Daoy (cell line): ENCODE results near the gene CCDC3. TPM values are rescaled to one million over a fixed set of nuclear protein-coding genes. Genes with fewer than 3 reads are reported as not detected.
A peak's percentile ranks its signal among the peaks of the same experiment; 100 is the strongest.

ENCODE experiments used
- DNase-seq: peaks from one replicate; pipeline ENCODE4 v3.0.0-alpha.2; 2015; ENCODE audit warnings: low read depth
- total RNA-seq: library from RNA; depleted of rRNA; stranded (reverse); fragments of >200 nt; shearing (Covaris generic); gene quantifications from 2 replicates; pipeline ENCODE4 v1.2.3, GENCODE V29; 2014

The CCDC3 gene
- total RNA-seq, 1 experiment from 2014 or later = 1.1 TPM

GRCh38 chr10:12924911-12925310 lies 76.6 kb downstream of the CCDC3 start:
- DNase-seq = no peak

- no peak for DNase-seq
Measured at GRCh38 chr10:12922117-12922900, 79.2 kb downstream of the CCDC3 start.

DNA sequence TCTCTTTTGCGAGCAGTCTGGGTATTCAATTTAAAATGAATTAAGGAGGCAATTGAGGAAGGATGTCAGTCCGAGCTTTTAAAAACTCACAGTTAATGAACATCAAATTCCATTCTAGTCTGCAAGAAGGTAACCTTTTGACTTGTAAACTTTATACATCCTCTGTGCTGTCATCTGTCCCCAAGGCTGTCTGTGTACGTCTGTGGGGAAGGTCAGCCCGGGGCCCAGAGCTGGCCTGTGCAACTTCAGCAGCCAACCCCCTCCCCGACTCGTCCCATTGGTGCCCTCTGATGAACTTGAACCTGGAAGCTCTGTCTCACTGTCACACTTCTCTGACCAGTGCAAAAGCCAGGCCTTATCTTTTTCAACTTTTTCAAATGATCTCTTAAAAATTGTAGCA lies 80.3 kb downstream of the CCDC3 start:
- DNase-seq = no peak

GRCh38 chr10:12919574-12919973 lies 81.9 kb downstream of the CCDC3 start:
- DNase-seq = no peak

- no peak for DNase-seq
Measured at GRCh38 chr10:12916587-12916986, 84.9 kb downstream of the CCDC3 start.

- DNase-seq = no peak
Measured at GRCh38 chr10:12915637-12916168, 85.8 kb downstream of the CCDC3 start.

DNA sequence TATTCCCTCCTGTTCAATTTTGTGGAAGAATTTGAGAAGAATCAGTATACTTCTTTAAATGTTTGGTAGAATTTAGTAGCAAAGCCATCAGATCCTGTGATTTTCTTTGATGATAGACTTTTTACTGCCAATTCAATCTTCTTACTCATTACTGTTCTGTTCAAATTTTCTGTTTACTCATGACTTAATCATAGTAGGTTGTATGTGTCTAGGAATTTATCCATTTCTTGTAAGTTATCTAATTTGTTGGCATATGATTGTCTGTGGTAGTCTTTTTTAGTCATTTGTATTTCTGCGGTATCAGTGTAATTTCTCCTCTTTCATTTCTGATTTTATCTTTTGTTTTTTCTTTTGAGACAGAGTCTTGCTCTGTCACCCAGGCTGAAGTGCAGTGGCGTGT lies 87.4 kb downstream of the CCDC3 start:
- no peak for DNase-seq

DNA sequence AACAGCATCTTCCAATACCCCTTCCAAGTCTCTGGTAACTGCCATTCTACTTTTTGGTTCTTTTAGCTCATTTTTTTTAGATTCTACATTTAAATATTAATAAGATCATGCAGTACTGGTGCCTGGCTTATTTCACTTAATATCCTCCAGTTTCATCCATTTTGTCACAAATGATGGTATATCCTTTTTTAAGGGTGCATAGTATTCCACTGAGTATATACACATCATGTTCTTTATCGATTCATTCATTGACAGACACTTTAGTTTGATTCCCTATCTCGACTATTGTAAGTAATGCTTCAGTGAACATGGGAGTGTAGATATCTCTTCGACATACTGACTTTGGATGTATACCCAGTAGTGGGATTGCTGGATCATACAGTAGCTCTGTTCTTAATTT lies 89.7 kb downstream of the CCDC3 start:
- no peak for DNase-seq

- DNase-seq = no peak
Measured at GRCh38 chr10:12910835-12911234, 90.7 kb downstream of the CCDC3 start.

DNA sequence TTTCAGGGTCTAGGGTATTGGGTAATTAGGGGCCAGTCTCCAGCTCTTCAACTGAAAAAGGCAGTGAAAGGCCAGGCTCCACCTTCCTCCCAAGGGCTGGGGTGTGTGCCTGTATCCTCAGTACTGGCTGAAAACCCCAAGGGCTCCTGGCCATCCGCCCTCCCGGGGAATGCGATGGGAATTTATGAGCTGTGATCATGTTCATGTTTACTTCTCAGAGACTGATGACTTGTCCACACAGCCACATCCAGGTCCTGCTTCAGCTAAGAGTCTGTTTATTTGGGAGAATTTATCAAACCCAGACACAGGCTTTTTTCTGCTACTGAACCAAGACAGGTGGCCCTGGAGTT lies 91.7 kb downstream of the CCDC3 start:
- no peak for DNase-seq

- DNase-seq = no peak
Measured at GRCh38 chr10:12909182-12909835, 92.2 kb downstream of the CCDC3 start.

DNA sequence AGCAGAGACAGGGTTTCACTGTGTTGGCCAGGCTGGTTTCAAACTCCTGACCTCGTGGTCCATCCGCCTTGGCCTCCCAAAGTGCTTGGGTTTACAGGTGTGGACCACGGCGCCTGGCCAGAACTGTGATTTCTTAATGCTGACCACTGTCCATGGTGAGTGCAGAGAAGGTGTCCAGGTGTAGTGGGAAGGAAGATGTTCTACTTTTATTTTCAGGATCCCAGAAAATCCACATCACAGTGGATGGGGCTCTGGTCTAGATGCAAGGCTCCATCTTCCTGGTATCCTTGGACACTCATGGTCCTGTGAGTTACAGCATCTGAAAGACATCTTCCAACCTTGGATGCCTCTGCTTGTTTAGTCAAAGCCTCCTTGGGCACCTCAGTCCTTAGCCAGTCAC lies 92.7 kb downstream of the CCDC3 start:
- DNase-seq = no peak

- DNase-seq = peak; percentile 9
Measured at GRCh38 chr10:12907656-12908055, 93.9 kb downstream of the CCDC3 start.

DNA sequence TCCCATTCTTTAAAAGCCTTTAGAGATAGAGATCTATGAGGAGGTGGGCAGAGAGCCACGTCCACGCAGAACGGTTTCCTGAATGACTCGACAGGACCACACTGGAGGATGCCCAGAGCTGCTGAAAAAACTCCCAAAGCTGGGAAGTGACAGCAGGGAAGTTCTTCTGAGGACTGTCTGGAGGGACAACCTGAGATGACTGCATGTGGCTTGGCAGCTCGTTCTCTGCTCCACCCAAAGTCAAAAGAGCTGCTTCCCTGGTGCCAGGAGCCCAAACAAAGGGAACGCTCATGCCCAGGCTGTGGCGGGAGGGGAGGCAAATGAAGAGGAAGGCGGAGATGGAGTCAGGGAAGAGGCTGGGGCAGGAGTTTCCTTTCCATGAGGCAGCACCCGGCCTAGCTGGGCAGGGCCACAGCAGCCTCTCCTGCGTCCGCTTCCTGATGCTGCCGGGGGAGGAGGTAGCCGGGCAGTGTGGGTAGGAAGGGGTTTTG lies 95.4 kb downstream of the CCDC3 start:
- no peak for DNase-seq

GRCh38 chr10:12905067-12905466 lies 96.4 kb downstream of the CCDC3 start:
- no peak for DNase-seq

DNA sequence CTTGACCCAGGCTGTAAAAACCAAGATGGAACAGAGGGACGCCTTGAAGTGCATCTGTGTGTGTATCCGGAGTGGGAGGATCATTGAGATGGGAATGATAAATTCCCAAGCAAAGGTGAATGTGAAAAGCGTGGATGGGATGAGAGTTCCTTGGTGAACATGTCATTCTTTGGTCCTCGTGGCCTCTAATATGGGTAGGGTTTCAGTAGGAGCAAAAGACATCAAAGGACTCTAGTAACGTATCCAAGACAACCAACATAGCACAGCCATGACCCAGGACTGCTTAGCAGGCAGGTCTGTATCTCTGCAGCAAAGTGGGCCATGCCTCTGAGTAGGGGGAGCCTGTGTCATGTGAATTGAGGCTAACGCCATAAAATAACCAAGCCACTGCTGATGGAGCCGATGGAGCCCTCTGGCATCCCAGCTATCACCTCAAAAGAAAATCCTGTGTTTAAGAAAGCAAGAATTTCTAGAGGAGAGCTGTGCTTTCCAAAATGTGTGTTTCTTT lies 98.6 kb downstream of the CCDC3 start:
- DNase-seq = no peak

DNA sequence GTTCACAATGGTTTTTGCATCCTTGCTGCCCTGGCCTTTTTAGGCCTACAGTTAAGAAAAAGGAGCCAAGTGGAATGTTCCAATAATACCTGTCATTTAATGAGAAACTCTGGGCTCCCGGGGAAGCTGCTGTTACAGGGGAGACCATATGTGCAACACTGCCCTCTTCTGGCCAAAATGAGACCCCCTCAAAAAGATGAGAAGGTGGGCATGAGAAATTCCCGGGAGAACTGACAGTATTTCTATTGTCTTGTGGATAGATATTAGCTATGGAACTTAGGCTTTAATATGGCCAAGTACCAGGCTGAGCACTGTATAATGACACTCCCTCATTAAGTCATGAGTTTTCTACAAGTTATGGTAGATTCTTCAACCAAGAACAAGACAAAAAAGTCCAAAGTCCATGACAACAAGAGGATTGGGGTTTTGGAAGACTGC lies 99.4 kb downstream of the CCDC3 start:
- peak; percentile 51 for DNase-seq

GRCh38 chr10:12899546-12899945 lies 102.0 kb downstream of the CCDC3 start:
- no peak for DNase-seq

DNA sequence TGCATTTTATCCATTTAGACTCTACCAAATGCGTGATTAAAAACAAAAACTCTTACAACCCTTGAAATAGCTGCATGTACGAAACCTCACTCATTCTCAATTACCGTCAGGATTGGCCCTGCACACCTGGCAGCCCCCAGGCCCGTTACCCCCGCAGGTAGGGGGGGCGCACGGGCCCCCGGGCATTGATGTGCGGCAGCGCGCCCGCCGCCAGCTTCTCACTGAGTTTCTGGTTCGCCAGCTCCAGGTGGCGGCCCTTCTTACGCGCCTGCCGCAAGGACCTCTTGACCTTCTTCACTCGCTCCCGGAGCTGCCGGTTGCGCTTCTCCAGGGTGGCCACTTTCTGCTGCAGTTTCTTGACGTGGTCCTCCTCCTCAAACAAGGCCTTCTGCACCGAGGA lies 103.2 kb downstream of the CCDC3 start:
- DNase-seq = no peak

GRCh38 chr10:12897278-12897677 lies 104.2 kb downstream of the CCDC3 start:
- no peak for DNase-seq

DNA sequence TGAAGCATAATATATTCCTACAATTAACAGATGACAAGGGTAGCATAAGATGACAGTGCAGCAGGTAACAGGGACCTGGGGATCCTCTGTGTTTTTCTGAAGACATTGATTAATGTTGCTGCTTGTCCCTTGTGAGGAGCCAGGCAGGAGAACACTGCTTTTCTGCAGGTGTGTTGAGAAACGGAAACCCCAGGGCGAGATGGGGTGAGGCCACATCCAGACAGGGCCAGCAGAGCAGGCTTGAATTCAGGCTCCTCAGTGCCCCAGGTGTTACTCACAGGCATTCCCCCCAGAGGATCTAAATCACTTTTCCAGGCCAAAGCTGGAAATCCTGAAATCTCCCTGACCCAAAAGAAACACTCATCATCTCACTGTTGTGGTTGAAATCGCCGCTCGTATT lies 105.3 kb downstream of the CCDC3 start:
- DNase-seq = no peak

- no peak for DNase-seq
Measured at GRCh38 chr10:12892924-12893323, 108.6 kb downstream of the CCDC3 start.

GRCh38 chr10:12890958-12891357 lies 110.6 kb downstream of the CCDC3 start:
- DNase-seq = no peak
